HG03280 (cell line): Measurements from ENCODE around the gene LSM2.
A peak's percentile ranks its signal among the peaks of the same experiment; 100 is the strongest.
"Not testable (repeated sequence)": the region's sequence is repeated elsewhere in the genome, so short reads cannot be mapped to it uniquely, and the experiment has no call there.

Experiments used
- ATAC-seq: cut with Tn5 transposase; IDR thresholded peaks from one replicate; pipeline ENCODE4 v1.9.1; 2021; ENCODE audit warnings: mild to moderate bottlenecking, moderate library complexity; ENCODE audit not compliant: unreplicated experiment

LSM2 gene

GRCh38 chr6:31827286-31828079, 20.7 kb upstream of the LSM2 start, which contains the start of gene HSPA1B:
HSPA1B (plus strand) TSS chr6:31827738; CDS start chr6:31827951, 213 bp downstream.
- ATAC-seq = peak; percentile 68

GRCh38 chr6:31826793-31827285, 20.1 kb upstream of the LSM2 start:
- no peak for ATAC-seq

DNA sequence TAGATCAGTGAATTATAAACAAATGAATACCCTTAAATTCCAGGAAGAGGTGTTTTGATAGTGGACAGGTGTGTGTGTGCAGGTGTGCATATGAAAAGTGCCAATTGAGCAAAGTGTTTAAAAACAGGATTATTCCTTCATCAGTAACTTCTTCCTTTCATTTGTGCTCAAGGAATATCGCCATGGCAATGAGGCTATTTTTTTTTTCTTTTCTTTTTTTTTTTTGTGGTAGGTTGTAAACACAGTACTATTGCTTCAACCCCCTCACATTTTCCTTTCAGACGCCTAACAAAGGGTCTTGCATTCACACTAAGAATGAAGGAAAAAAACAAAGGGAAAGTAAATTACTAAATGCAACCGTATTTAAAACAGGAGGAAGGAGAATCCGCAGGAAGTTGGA, 18.8 kb upstream of the LSM2 start:
- no peak for ATAC-seq

DNA sequence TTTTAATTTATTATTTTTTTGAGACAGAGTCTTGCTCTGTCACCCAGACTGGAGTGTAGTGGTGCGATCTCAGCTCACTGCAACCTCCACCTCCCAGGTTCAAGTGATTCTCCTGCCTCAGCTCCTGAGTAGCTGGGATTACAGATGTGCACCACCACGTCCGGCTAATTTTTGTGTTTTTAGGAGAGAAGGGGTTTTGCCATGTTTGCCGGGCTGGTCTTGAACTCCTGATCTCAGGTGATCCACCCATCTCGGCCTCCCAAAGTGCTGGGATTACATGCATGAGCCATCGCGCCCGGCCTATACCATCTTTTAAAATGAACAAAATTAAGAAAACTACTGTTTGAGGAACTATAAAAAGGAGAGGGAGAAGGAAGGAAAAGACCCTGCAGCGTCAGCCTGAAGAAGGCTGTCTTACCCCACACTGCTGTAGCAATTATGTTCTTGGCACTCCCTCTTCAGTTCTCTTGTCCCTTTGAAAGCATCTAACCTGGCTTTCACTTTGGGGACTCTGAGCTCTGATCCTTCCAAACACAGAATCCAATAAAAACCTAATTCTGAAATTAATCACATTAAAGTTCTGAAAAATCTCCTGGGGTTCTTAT, 16.9 kb upstream of the LSM2 start:
- ATAC-seq = not testable (repeated sequence)

- ATAC-seq = peak; percentile 34
These were observed 15.5 kb upstream of the LSM2 start for GRCh38 chr6:31822036-31822821.

DNA sequence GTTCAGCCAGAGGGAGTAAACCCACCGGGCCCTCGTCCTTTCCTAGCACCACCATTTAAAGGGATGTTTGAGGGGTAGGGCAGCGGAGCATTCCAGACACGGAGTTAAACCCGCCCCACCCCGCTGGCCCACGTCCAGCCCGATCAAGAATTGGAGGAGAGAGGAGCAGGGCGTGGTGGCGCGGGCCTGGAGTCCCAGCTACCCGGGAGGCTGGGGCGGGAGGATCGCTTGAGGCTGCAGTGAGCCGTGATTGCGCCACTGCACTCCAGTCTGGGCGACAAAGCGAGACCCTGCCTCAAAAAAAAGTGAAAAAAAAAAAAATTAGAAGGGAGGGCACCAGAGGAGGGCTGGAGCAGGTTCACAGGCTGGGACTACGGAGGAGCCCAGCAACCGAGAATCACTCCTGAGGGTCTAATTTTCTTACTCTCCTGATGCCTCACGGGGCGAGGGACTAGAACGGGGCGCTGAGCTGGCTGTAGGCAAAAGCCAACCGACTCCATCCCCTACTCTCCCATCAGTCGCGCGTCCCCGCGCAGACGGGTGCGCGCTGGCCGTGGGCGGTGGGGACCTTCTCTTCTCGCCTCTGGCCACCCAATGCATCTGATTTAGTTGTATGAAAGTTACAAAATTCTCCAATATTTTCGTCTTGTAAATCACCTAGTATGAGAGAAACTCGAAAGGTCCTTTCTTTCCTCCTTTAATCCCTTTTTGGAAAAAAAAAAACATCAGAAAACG, 14.7 kb upstream of the LSM2 start:
- peak; percentile 44 for ATAC-seq

GRCh38 chr6:31820399-31820798, 13.6 kb upstream of the LSM2 start:
- not testable (repeated sequence) for ATAC-seq

DNA sequence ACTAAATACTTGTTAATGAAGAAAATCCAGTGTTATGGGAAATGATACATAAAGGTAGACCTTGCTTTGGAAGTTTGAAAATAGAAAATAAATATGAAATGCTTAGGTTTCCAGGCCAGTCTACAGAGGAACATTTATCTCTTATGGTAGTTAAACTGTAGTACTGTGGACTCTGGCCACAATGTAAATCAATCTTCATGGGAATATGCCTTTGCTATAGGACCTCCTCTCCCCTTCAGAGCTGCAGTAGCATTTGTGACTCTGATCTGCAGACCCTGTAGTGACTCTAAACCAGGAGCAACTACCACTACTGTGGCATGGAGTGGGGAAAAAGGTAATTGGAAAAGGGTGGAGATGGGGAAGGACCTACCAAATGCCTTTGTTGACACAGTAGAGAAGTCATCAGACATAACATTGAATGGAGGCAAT, 13.1 kb upstream of the LSM2 start:
- ATAC-seq = no peak

DNA sequence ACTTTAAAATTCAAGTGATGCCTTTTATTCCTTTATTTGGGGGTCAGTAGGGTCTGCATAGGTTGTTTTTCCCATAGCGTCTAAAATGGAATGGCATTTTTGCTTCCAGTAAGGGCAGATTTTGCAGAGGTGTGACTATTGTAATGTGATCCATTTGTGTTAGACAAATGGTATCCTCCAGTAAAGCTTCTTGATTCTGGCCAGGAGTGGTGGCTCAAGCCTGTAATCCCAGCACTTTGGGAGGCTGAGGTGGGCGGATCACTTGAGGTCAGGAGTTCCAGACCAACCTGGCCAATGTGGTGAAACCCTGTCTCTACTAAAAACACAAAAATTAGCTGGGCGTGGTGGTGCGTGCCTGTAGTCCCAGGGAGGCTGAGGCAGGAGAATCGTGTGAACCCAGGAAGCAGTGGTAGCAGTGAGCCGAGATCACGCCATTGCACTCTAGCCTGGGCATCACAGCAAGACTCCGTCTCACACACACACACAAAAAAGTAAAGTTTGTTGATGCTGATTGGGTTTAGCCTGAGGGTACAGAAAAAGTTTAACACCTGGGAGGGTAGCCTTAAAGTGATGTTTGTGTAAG, 11.3 kb upstream of the LSM2 start:
- ATAC-seq = not testable (repeated sequence)

DNA sequence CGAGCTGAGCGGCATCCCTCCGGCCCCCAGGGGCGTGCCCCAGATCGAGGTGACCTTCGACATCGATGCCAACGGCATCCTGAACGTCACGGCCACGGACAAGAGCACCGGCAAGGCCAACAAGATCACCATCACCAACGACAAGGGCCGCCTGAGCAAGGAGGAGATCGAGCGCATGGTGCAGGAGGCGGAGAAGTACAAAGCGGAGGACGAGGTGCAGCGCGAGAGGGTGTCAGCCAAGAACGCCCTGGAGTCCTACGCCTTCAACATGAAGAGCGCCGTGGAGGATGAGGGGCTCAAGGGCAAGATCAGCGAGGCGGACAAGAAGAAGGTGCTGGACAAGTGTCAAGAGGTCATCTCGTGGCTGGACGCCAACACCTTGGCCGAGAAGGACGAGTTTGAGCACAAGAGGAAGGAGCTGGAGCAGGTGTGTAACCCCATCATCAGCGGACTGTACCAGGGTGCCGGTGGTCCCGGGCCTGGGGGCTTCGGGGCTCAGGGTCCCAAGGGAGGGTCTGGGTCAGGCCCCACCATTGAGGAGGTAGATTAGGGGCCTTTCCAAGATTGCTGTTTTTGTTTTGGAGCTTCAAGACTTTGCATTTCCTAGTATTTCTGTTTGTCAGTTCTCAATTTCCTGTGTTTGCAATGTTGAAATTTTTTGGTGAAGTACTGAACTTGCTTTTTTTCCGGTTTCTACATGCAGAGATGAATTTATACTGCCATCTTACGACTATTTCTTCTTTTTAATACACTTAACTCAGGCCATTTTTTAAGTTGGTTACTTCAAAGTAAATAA, 10.6 kb upstream of the LSM2 start:
- ATAC-seq = not testable (repeated sequence)

DNA sequence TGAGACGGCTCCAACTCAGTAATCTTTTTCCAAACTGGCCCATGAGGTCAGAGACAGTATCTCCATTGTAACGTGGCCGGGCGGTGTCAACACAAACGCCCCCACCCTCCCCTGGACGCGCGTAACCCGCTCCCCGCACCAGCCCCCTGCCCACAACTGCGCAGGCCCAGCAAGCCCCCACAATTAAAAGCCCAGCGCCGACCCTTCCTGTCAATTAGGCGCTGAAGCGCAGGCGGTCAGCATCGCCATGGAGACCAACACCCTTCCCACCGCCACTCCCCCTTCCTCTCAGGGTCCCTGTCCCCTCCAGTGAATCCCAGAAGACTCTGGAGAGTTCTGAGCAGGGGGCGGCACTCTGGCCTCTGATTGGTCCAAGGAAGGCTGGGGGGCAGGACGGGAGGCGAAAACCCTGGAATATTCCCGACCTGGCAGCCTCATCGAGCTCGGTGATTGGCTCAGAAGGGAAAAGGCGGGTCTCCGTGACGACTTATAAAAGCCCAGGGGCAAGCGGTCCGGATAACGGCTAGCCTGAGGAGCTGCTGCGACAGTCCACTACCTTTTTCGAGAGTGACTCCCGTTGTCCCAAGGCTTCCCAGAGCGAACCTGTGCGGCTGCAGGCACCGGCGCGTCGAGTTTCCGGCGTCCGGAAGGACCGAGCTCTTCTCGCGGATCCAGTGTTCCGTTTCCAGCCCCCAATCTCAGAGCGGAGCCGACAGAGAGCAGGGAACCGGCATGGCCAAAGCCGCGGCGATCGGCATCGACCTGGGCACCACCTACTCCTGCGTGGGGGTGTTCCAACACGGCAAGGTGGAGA, 8.5 kb upstream of the LSM2 start, which contains the start of the genes HSPA1A and HSPA1L:
Gene HSPA1A, plus strand, starts transcription at position 519 of the 814 bp plus-strand sequence. Its CDS starts 214 bp downstream, at position 733.
Gene HSPA1L, minus strand, starts transcription at position 259 of the 814 bp plus-strand sequence. CDS start 3,311 bp downstream, outside the sequence.
- peak; percentile 27 for ATAC-seq

GRCh38 chr6:31814677-31815024, 7.9 kb upstream of the LSM2 start:
- peak; percentile 38 for ATAC-seq

- no peak for ATAC-seq
These were observed 6.7 kb upstream of the LSM2 start for GRCh38 chr6:31813465-31813849.

GRCh38 chr6:31811645-31812044, 4.9 kb upstream of the LSM2 start:
- no peak for ATAC-seq

GRCh38 chr6:31808599-31808998, 1.8 kb upstream of the LSM2 start:
- ATAC-seq = not testable (repeated sequence)

- no peak for ATAC-seq
These were observed 762 bp downstream of the LSM2 start for GRCh38 chr6:31805939-31806469.

- ATAC-seq = not testable (repeated sequence)
These were observed 5.5 kb downstream of the LSM2 start for GRCh38 chr6:31801031-31801927.
